Body of pancreas (tissue), 4 donors: ENCODE results near the gene CUEDC1.

Experiments
- CTCF ChIP-seq, 7 experiments: fragments of 450-650 bp in 4 of 7; fragments of 200-600 bp in 3 of 7; sonication (generic) in 3 of 7; IDR thresholded peaks; one replicate each; pipeline ENCODE4 v1.5.1; 2016 to 2019; ENCODE audit warnings: antibody characterized with exemption in 7 of 7
- POLR2A ChIP-seq, 3 donors: fragments of 450-650 bp; IDR thresholded peaks; one replicate each; pipeline ENCODE4 v1.6.1; 2016; ENCODE audit warnings: antibody characterized with exemption in 3 of 3, mild to moderate bottlenecking in 2 of 3

- TF ChIP-seq POLR2A (IDR thresholded peaks at IDR 0.05): no peak
- TF ChIP-seq CTCF (IDR thresholded peaks at IDR 0.05): no peak
Observed at GRCh38 chr17:57941384-57942370, 13.5 kb downstream of the CUEDC1 start.
